Tibial nerve (tissue), 4 donors: ENCODE measurements around the gene CACNA2D2. TPM values are rescaled to one million over a fixed set of nuclear protein-coding genes. Genes with fewer than 3 reads are reported as not detected.

Source experiments
- DNase-seq, 2 donors: peaks; one replicate each; pipeline ENCODE4 v3.0.0-alpha.2; 2019; ENCODE audit warnings: low spot score in 2 of 2
- H3K27ac ChIP-seq, 4 donors: fragments of 200-600 bp; sonication (generic) in 3 of 4; one replicate each; pipeline ENCODE4 v1.5.1; 2017 to 2019; ENCODE audit warnings: mild to moderate bottlenecking in 1 of 4
- H3K27me3 ChIP-seq, 2 donors: fragments of 200-600 bp; sonication (generic) in 1 of 2; one replicate each; pipeline versions ENCODE4 v1.5.1 to v1.6.0; 2017 to 2019
- H3K36me3 ChIP-seq, 3 donors: fragments of 200-600 bp; sonication (generic); one replicate each; pipeline ENCODE4 v1.5.1; 2018 to 2019
- H3K4me1 ChIP-seq, 4 donors: fragments of 200-600 bp; sonication (generic) in 3 of 4; one replicate each; pipeline ENCODE4 v1.5.1; 2017 to 2019
- H3K4me3 ChIP-seq, 4 donors: fragments of 200-600 bp; sonication (generic) in 3 of 4; one replicate each; pipeline ENCODE4 v1.5.1; 2017 to 2019; ENCODE audit warnings: mild to moderate bottlenecking in 1 of 4, moderate library complexity in 1 of 4
- H3K9me3 ChIP-seq, 4 donors: fragments of 200-600 bp; sonication (generic) in 3 of 4; one replicate each; pipeline ENCODE4 v1.5.1; 2017 to 2019
- EP300 ChIP-seq, 2 donors: sonication (generic); formaldehyde crosslinking; IDR thresholded peaks; one replicate each; pipeline ENCODE4 v1.6.1; 2017; ENCODE audit warnings: antibody characterized with exemption in 2 of 2, mild to moderate bottlenecking in 1 of 2
- POLR2A ChIP-seq, 2 donors: fragments of 450-650 bp; IDR thresholded peaks; one replicate each; pipeline ENCODE4 v1.6.1; 2017; ENCODE audit warnings: antibody characterized with exemption in 2 of 2, mild to moderate bottlenecking in 2 of 2, moderate library complexity in 2 of 2
- WGBS, 2 donors: methylation state at CpG; one replicate each; pipeline ENCODE4 v1.1.5; 2018; 5-methylcytosine and 5-hydroxymethylcytosine counted together
- small RNA-seq: library from RNA; depleted of rRNA; stranded (forward); fragments of <200 nt; gene quantifications from one replicate; pipeline ENCODE3, GENCODE V24; 2016
- total RNA-seq, 4 donors: library from RNA; depleted of rRNA; stranded (reverse); fragments of >200 nt; gene quantifications; one replicate each; pipeline ENCODE4 v1.1.0, GENCODE V29; 2016
- TF ChIP-seq, protein P1 (sequence below), 5 experiments: fragments of 200-600 bp in 3 of 5; fragments of 450-650 bp in 2 of 5; sonication (generic) in 3 of 5; IDR thresholded peaks; one replicate each; pipeline ENCODE4 v1.5.1; 2016 to 2019; ENCODE audit warnings: antibody characterized with exemption in 5 of 5, mild to moderate bottlenecking in 3 of 5, moderate library complexity in 2 of 5

The CACNA2D2 gene
- total RNA-seq, 4 donors from 2014 or later = 0.84 to 2.0 (median 1.2) TPM

DNA sequence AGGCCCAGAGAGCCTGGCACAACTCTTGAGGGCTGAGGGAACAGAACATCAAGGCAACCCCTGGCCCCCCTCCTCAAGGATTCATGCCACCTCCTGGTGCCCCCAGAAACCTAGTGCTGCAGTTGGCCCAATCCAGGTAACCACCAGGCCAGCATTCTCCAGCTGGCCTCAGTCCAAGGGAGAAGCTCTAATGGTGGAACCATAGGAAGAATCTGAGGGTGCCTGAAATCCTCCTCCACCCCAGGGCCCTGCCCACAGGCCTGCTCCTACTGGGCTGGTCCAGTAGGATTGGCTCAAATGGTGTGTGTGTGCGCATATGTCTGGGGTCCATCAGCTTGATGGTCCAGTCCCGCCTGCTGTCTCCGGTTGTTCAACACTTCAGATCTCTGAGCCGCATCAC is 188.6 kb downstream of the CACNA2D2 start:
- peaks cover 0 to 63% (median 0%) of the 10 kb centered on the region in 3 donors for H3K36me3 ChIP-seq
- H3K27ac ChIP-seq = no peak overlapping the region
- TF ChIP-seq, protein P1, sequence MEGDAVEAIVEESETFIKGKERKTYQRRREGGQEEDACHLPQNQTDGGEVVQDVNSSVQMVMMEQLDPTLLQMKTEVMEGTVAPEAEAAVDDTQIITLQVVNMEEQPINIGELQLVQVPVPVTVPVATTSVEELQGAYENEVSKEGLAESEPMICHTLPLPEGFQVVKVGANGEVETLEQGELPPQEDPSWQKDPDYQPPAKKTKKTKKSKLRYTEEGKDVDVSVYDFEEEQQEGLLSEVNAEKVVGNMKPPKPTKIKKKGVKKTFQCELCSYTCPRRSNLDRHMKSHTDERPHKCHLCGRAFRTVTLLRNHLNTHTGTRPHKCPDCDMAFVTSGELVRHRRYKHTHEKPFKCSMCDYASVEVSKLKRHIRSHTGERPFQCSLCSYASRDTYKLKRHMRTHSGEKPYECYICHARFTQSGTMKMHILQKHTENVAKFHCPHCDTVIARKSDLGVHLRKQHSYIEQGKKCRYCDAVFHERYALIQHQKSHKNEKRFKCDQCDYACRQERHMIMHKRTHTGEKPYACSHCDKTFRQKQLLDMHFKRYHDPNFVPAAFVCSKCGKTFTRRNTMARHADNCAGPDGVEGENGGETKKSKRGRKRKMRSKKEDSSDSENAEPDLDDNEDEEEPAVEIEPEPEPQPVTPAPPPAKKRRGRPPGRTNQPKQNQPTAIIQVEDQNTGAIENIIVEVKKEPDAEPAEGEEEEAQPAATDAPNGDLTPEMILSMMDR (IDR thresholded peaks at IDR 0.05) = no peak
- TF ChIP-seq POLR2A (IDR thresholded peaks at IDR 0.05) (no peak), EP300 (IDR thresholded peaks at IDR 0.05) (no peak)
- peaks cover 0 to 38% (median 25%) of the 10 kb centered on the region in 4 donors for H3K4me1 ChIP-seq
- H3K27me3 ChIP-seq = no peaks in the 10 kb centered on the region
- no peak overlapping the region for H3K4me3 ChIP-seq
- H3K9me3 ChIP-seq = no peaks in the 10 kb centered on the region
- no peak for DNase-seq
- 96 to 99% methylated on average over 4 of the region's 4 CpGs for WGBS, 2 donors

DNA sequence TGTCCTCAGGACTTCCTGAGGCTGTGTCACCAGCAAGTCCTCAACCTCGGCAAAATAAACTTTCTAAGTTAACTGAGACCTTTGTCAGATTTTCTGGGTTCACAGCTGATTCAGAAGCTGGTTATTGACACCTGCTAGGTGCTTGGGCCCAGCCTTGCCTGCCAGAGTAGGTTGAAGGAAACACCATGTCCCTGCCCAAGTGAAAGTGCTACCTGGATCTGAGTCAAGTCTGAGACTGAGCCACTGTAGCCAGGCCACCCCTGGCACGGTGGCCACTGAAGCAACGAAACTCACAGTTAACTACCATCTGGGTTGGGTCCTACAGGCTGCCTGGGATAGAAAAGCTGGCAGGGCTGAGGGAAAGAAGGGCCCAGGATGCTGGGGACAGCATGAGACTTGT is 189.1 kb downstream of the CACNA2D2 start:
- WGBS, 2 donors = 81 to 83% methylated on average over 3 of the region's 3 CpGs
- TF ChIP-seq, protein P1 (IDR thresholded peaks at IDR 0.05) = no peak
- no peak for TF ChIP-seq EP300 (IDR thresholded peaks at IDR 0.05)
- no peak for TF ChIP-seq POLR2A (IDR thresholded peaks at IDR 0.05)
- no peak for DNase-seq

More for the DNA sequence above, 189.1 kb downstream of the CACNA2D2 start:
- Histone ChIP-seq H3K36me3 (peaks cover 0 to 63% (median 0%) of the 10 kb centered on the region in 3 donors), H3K4me1 (peaks cover 0 to 35% (median 21%) of the 10 kb centered on the region in 4 donors), H3K4me3 (no peak overlapping the region), H3K27ac (no peak overlapping the region), H3K27me3 (no peaks in the 10 kb centered on the region), H3K9me3 (no peaks in the 10 kb centered on the region)

Small RNAs within 50 kb of the gene (small RNA-seq; reads per million reads assigned to genes)
- not detected for gene RNA5SP131

Other genes with a start within 250 kb of the CACNA2D2 start
- gene SEMA3B, start 234.5 kb downstream of the CACNA2D2 start, total RNA-seq = 100 to 1,000 TPM; 251 to 334 (median 261) TPM
- gene LSMEM2, start 224.5 kb downstream of the CACNA2D2 start, total RNA-seq = 1 to 10 TPM; 2.0 to 3.1 (median 2.5) TPM
- 100 to 1,000 TPM in 1 of 4 donors, 10 to 100 TPM in 3; 42.0 to 129 (median 56.2) TPM for gene IFRD2, start 211.2 kb downstream of the CACNA2D2 start, total RNA-seq
- 10 to 100 TPM in 1 of 4 donors, 1 to 10 TPM in 3; 1.2 to 17.9 (median 1.8) TPM for gene HYAL3, start 204.2 kb downstream of the CACNA2D2 start, total RNA-seq
- 10 to 100 TPM; 12.6 to 24.3 (median 15.9) TPM for gene NAA80, start 204.2 kb downstream of the CACNA2D2 start, total RNA-seq
- 10 to 100 TPM; 16.5 to 26.5 (median 20.8) TPM for gene HYAL1, start 200.1 kb downstream of the CACNA2D2 start, total RNA-seq
- 100 to 1,000 TPM in 2 of 4 donors, 10 to 100 TPM in 2; 86.9 to 169 (median 129) TPM for gene HYAL2, start 180.9 kb downstream of the CACNA2D2 start, total RNA-seq
- 10 to 100 TPM; 19.0 to 31.9 (median 20.8) TPM for gene TUSC2, start 175.4 kb downstream of the CACNA2D2 start, total RNA-seq
- 10 to 100 TPM; 77.4 to 99.0 (median 82.6) TPM for gene RASSF1, start 162.8 kb downstream of the CACNA2D2 start, total RNA-seq
- gene ZMYND10, start 157.9 kb downstream of the CACNA2D2 start, total RNA-seq = 1 to 10 TPM in 2 of 4 donors, under 1 TPM in 1, not detected in 1; 0.30 to 1.7 (median 1.3) TPM
- gene NPRL2, start 152.9 kb downstream of the CACNA2D2 start, total RNA-seq = 10 to 100 TPM; 22.7 to 35.2 (median 27.2) TPM
- 10 to 100 TPM; 16.2 to 21.6 (median 19.2) TPM for gene CYB561D2, start 152.8 kb downstream of the CACNA2D2 start, total RNA-seq
- 10 to 100 TPM; 56.7 to 72.4 (median 68.2) TPM for gene TMEM115, start 144.1 kb downstream of the CACNA2D2 start, total RNA-seq
- gene C3orf18, start 64.1 kb upstream of the CACNA2D2 start, total RNA-seq = 10 to 100 TPM; 12.2 to 21.1 (median 19.1) TPM
- gene HEMK1, start 65.9 kb upstream of the CACNA2D2 start, total RNA-seq = 10 to 100 TPM in 1 of 4 donors, 1 to 10 TPM in 3; 6.9 to 10.2 (median 8.8) TPM
- 10 to 100 TPM in 1 of 4 donors, 1 to 10 TPM in 3; 5.5 to 15.5 (median 5.8) TPM for gene CISH, start 108.1 kb upstream of the CACNA2D2 start, total RNA-seq
- 10 to 100 TPM; 17.2 to 53.7 (median 18.0) TPM for gene MAPKAPK3, start 113.5 kb upstream of the CACNA2D2 start, total RNA-seq
- gene DOCK3, start 171.3 kb upstream of the CACNA2D2 start, total RNA-seq = 1 to 10 TPM; 4.0 to 6.3 (median 5.8) TPM